ENCODE measurements around the gene IGF2. TPM values are rescaled to one million over a fixed set of nuclear protein-coding genes. Genes with fewer than 3 reads are reported as not detected.

The IGF2 gene
- total and polyA plus RNA-seq, 10 of the 15 experiments (the other 5 are each of a cell fraction or from before 2014, with no cell fraction given), result 0.41 TPM; not detected in 9

DNA sequence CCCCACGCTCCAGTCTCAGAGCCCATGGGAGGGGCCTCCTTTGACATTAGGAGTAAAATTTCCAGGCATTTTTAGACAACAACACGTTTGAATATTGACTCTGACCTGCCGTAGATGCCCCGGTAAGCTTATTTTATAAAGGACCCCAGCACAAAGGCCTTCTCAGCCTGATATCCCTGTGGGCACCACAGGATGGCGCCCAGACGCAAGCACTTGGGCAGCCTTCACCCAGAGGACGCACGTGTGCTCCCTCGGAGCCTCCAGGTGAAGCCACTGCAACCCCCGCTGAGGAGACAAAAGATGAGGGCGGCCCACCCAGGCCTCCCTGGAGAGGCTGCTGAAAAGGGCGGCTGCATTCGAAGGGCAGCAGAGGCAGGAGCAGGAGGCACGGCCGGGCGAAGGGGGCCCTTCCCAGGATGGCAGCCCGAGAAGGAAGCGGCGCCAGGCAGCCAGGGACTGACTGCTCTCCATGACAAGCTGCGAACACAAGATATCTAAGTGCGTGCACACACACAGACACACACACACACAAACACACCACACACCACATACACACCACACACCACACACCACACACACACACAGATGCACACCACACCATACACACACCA is 47.6 kb upstream of the IGF2 start:
- Histone ChIP-seq H3K4me3 (no peak overlapping the region), H4K20me1 (ENCODE audit: control insufficient read depth, insufficient read depth) (no peaks in the 10 kb centered on the region), H3K27ac (ENCODE audit: control insufficient read depth, insufficient read depth) (no peak overlapping the region), H2AFZ (ENCODE audit: control insufficient read depth, low read depth, low read length) (no peak overlapping the region), H3K36me3 (ENCODE audit: control insufficient read depth in 2 of 2, insufficient read depth in 2 of 2, low read length in 1 of 2) (no peaks in the 10 kb centered on the region), H3K27me3 (replicated peaks in 1 of 2; ENCODE audit: control insufficient read depth in 2 of 2, insufficient read depth in 2 of 2, low read length in 1 of 2) (no peaks in the 10 kb centered on the region), H3K4me2 (ENCODE audit: control insufficient read depth, insufficient read depth) (no peak overlapping the region), H3K4me1 (ENCODE audit: control insufficient read depth, insufficient read depth, low read length) (no peaks in the 10 kb centered on the region), H3K9ac (ENCODE audit: control insufficient read depth, insufficient read depth, low read length) (no peak overlapping the region), H3K79me2 (ENCODE audit: control insufficient read depth, insufficient read depth, low read length) (no peaks in the 10 kb centered on the region), H3K9me3 (replicated peaks; ENCODE audit: control insufficient read depth, insufficient read depth, low read length) (no peaks in the 10 kb centered on the region)
- ChIA-PET RAD21 (ENCODE audit: unreplicated experiment) (interaction anchor here (0.5 kb wide), 1 partner anchor 234 kb away, joined by 3 read pairs; no protein-coding TSS in a partner anchor), CTCF (interaction anchor here (0.5 to 1.0 kb wide), 2 partner anchors 233 to 593 kb away, joined by 3 to 5 read pairs; no protein-coding TSS in a partner anchor), POLR2A (no interaction called here), SMC1A (ENCODE audit: uncharacterized antibody, unreplicated experiment) (no interaction called here)
- DNase-seq (ENCODE audit: low read depth, low spot score), result no peak
- WGBS (ENCODE audit: insufficient coverage, insufficient replicate concordance, low lambda C conversion rate, missing lambda C conversion rate), result 27% methylated on average over 19 of the region's 21 CpGs
- intact Hi-C loops (cut with micrococcal nuclease; ENCODE audit: unreplicated experiment), result no loop called here
- in situ Hi-C loops (cut with MboI), result no loop called here
- peak; percentile 63 for ATAC-seq
- TF ChIP-seq HCFC1 (IDR thresholded peaks at IDR 0.05; ENCODE audit: low read length) (no peak), STAT3 (IDR thresholded peaks at IDR 0.05; ENCODE audit: low read depth, low read length) (no peak), RAD21 (IDR thresholded peaks at IDR 0.05; ENCODE audit: insufficient read depth, low read depth, low read length) (peak; percentile 29), FOXM1 (IDR thresholded peaks at IDR 0.05; ENCODE audit: low read depth, low read length) (no peak), BHLHE40 (IDR thresholded peaks at IDR 0.05; ENCODE audit: borderline replicate concordance in 1 of 2, low read depth in 2 of 2, low read length in 1 of 2) (peak in 1 of 2 experiments; percentile 56; a peak in 1 of 4 replicates), JUNB (IDR thresholded peaks at IDR 0.05) (no peak), CREM (IDR thresholded peaks at IDR 0.05; ENCODE audit: low read depth) (no peak), PML (IDR thresholded peaks at IDR 0.05; ENCODE audit: low read length) (no peak)
- TF ChIP-seq, protein P1, sequence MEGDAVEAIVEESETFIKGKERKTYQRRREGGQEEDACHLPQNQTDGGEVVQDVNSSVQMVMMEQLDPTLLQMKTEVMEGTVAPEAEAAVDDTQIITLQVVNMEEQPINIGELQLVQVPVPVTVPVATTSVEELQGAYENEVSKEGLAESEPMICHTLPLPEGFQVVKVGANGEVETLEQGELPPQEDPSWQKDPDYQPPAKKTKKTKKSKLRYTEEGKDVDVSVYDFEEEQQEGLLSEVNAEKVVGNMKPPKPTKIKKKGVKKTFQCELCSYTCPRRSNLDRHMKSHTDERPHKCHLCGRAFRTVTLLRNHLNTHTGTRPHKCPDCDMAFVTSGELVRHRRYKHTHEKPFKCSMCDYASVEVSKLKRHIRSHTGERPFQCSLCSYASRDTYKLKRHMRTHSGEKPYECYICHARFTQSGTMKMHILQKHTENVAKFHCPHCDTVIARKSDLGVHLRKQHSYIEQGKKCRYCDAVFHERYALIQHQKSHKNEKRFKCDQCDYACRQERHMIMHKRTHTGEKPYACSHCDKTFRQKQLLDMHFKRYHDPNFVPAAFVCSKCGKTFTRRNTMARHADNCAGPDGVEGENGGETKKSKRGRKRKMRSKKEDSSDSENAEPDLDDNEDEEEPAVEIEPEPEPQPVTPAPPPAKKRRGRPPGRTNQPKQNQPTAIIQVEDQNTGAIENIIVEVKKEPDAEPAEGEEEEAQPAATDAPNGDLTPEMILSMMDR (IDR thresholded peaks at IDR 0.05 in 2 of 3, conservative IDR thresholded peaks at IDR 0.05 in 1 of 3; ENCODE audit: control insufficient read depth in 2 of 3, extremely low read depth in 1 of 3, insufficient read depth in 1 of 3, low read depth in 3 of 3, low read length in 3 of 3), result peak in 2 of 3 experiments; percentile 21 to 27; a peak in 3 of 6 replicates
- BruUV-seq (replicated peaks), result no TSS peak
- no peak for FAIRE-seq

All from GM12878 (cell line).